GM21825 (cell line): ENCODE measurements around the gene DCXR.

Experiments used
- ATAC-seq: cut with Tn5 transposase; IDR thresholded peaks from one replicate; pipeline ENCODE4 v1.9.1; 2021; ENCODE audit warnings: mild to moderate bottlenecking, moderate library complexity; ENCODE audit not compliant: unreplicated experiment

Gene DCXR

GRCh38 chr17:82055965-82056728, 18.6 kb upstream of the DCXR start:
- no peak for ATAC-seq

- no peak for ATAC-seq
Measured at GRCh38 chr17:82055023-82055964, 17.8 kb upstream of the DCXR start.

GRCh38 chr17:82054351-82055022, 17.0 kb upstream of the DCXR start:
- ATAC-seq, result no peak

- no peak for ATAC-seq
Measured at GRCh38 chr17:82053556-82054263, 16.2 kb upstream of the DCXR start.

GRCh38 chr17:82053130-82053529, 15.6 kb upstream of the DCXR start:
- ATAC-seq, result no peak

- no peak for ATAC-seq
Measured at GRCh38 chr17:82052638-82053059, 15.2 kb upstream of the DCXR start.

GRCh38 chr17:82051776-82052637, 14.5 kb upstream of the DCXR start, which contains the start of the genes GPS1 and RFNG:
TSS of gene GPS1 (plus strand) at chr17:82051898. CDS start at chr17:82051932, 34 bp downstream.
TSS of gene RFNG (minus strand) at chr17:82051811. CDS start at chr17:82051766, 45 bp downstream.
- ATAC-seq, result peak; percentile 45

GRCh38 chr17:82050761-82051641, 13.5 kb upstream of the DCXR start:
- no peak for ATAC-seq

- ATAC-seq, result no peak
Measured at GRCh38 chr17:82050152-82050760, 12.8 kb upstream of the DCXR start.

GRCh38 chr17:82049521-82049971, 12.0 kb upstream of the DCXR start:
- no peak for ATAC-seq

GRCh38 chr17:82049106-82049505, 11.6 kb upstream of the DCXR start:
- no peak for ATAC-seq

GRCh38 chr17:82048571-82048971, 11.1 kb upstream of the DCXR start:
- no peak for ATAC-seq

GRCh38 chr17:82047914-82048570, 10.5 kb upstream of the DCXR start:
- ATAC-seq, result no peak

- no peak for ATAC-seq
Measured at GRCh38 chr17:82047379-82047778, 9.9 kb upstream of the DCXR start.

- no peak for ATAC-seq
Measured at GRCh38 chr17:82046903-82047302, 9.4 kb upstream of the DCXR start.

GRCh38 chr17:82045936-82046484, 8.5 kb upstream of the DCXR start:
- ATAC-seq, result no peak

GRCh38 chr17:82043507-82043906, 6.0 kb upstream of the DCXR start:
- ATAC-seq, result no peak
